ENCODE data around the gene TNFRSF19. TPM values are rescaled to one million over a fixed set of nuclear protein-coding genes. Genes with fewer than 3 reads are reported as not detected.

TNFRSF19 gene
- total RNA-seq, 1 experiment from 2014 or later, result 0.06 TPM

GRCh38 chr13:23699271-23699670 lies 129.1 kb downstream of the TNFRSF19 start:
- H3K27me3 ChIP-seq (replicated peaks; ENCODE audit: insufficient read depth, low read depth, low read length, poor library complexity), result no peaks in the 10 kb centered on the region
- no peak overlapping the region for H3K27ac ChIP-seq (ENCODE audit: low read depth, low read length, poor library complexity, severe bottlenecking)
- no TSS peak for BruUV-seq (replicated peaks)
- no peaks in the 10 kb centered on the region for H3K36me3 ChIP-seq (ENCODE audit: insufficient read depth, low read length, poor library complexity, severe bottlenecking)
- intact Hi-C loops (cut with micrococcal nuclease; ENCODE audit: unreplicated experiment), result no loop called here
- CTCF ChIA-PET, result no interaction called here
- POLR2A ChIA-PET (ENCODE audit: low non-redundant PET), result no interaction called here
- no peaks in the 10 kb centered on the region for H3K4me1 ChIP-seq (ENCODE audit: insufficient read depth, low read length, poor library complexity, severe bottlenecking)
- no peak overlapping the region for H3K4me3 ChIP-seq (ENCODE audit: low read depth, low read length, poor library complexity, severe bottlenecking)
- no peak for TF ChIP-seq EZH2 (IDR thresholded peaks at IDR 0.05; ENCODE audit: borderline replicate concordance, low read depth, low read length, poor library complexity, severe bottlenecking)
- TF ChIP-seq, protein P1, sequence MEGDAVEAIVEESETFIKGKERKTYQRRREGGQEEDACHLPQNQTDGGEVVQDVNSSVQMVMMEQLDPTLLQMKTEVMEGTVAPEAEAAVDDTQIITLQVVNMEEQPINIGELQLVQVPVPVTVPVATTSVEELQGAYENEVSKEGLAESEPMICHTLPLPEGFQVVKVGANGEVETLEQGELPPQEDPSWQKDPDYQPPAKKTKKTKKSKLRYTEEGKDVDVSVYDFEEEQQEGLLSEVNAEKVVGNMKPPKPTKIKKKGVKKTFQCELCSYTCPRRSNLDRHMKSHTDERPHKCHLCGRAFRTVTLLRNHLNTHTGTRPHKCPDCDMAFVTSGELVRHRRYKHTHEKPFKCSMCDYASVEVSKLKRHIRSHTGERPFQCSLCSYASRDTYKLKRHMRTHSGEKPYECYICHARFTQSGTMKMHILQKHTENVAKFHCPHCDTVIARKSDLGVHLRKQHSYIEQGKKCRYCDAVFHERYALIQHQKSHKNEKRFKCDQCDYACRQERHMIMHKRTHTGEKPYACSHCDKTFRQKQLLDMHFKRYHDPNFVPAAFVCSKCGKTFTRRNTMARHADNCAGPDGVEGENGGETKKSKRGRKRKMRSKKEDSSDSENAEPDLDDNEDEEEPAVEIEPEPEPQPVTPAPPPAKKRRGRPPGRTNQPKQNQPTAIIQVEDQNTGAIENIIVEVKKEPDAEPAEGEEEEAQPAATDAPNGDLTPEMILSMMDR (conservative IDR thresholded peaks at IDR 0.05; ENCODE audit: low read depth, low read length), result no peak
- H3K9me3 ChIP-seq (ENCODE audit: low read depth, low read length, poor library complexity, severe bottlenecking), result no peaks in the 10 kb centered on the region
- DNase-seq (ENCODE audit: low spot score), result no peak

DNA sequence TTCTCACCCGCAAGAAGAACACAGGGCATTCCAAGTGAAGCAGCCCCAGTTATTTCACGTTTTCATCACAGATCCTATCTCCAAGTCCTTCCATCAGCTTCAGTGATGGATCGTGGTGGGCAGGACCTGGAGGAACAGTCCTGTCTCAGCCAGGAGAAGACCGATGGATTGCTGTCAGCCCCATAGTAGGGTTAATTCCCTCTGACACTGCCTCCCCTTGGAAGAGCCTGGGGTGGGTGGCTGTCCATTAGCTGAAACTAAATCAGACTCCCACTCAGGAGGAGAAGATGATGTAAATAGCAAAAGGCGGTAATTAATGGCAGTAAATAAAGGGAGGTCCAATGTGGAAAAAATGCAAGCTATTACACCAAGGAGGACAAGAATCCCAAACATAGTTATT lies 131.0 kb downstream of the TNFRSF19 start:
- intact Hi-C loops (cut with micrococcal nuclease; ENCODE audit: unreplicated experiment), result loop anchor here (10.0 kb wide), 1 partner anchor 236 kb away; no protein-coding TSS in a partner anchor
- Histone ChIP-seq H3K27me3 (replicated peaks; ENCODE audit: insufficient read depth, low read depth, low read length, poor library complexity) (no peaks in the 10 kb centered on the region), H3K9me3 (ENCODE audit: low read depth, low read length, poor library complexity, severe bottlenecking) (no peaks in the 10 kb centered on the region), H3K36me3 (ENCODE audit: insufficient read depth, low read length, poor library complexity, severe bottlenecking) (no peaks in the 10 kb centered on the region), H3K27ac (ENCODE audit: low read depth, low read length, poor library complexity, severe bottlenecking) (no peak overlapping the region), H3K4me3 (ENCODE audit: low read depth, low read length, poor library complexity, severe bottlenecking) (no peak overlapping the region), H3K4me1 (ENCODE audit: insufficient read depth, low read length, poor library complexity, severe bottlenecking) (no peaks in the 10 kb centered on the region)
- TF ChIP-seq EZH2 (IDR thresholded peaks at IDR 0.05; ENCODE audit: borderline replicate concordance, low read depth, low read length, poor library complexity, severe bottlenecking), result no peak
- TF ChIP-seq, protein P1 (conservative IDR thresholded peaks at IDR 0.05; ENCODE audit: low read depth, low read length), result no peak
- no TSS peak for BruUV-seq (replicated peaks)
- ChIA-PET POLR2A (ENCODE audit: low non-redundant PET) (no interaction called here), CTCF (no interaction called here)
- no peak for DNase-seq (ENCODE audit: low spot score)

DNA sequence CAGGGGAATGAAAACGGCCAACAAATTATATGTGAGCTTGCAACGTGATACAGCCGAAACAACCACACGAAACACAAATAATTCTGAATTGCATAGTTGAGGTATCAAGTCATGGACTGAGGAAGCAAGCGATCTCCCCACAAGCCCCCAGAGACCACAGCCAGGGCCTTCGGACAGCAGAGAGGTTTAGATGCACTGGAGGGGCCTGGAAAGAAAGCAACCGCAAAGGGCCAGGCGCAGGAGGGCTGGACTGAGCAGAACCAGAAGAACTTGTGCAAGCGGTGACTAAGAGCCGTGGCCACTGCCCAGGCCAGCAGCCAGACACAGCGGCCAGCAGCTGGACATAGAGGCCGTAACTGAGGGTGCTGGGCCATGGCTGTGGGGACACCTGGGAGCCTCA lies 131.4 kb downstream of the TNFRSF19 start:
- no peak overlapping the region for H3K27ac ChIP-seq (ENCODE audit: low read depth, low read length, poor library complexity, severe bottlenecking)
- intact Hi-C loops (cut with micrococcal nuclease; ENCODE audit: unreplicated experiment), result loop anchor here (10.0 kb wide), 1 partner anchor 237 kb away; no protein-coding TSS in a partner anchor
- no peaks in the 10 kb centered on the region for H3K4me1 ChIP-seq (ENCODE audit: insufficient read depth, low read length, poor library complexity, severe bottlenecking)
- DNase-seq (ENCODE audit: low spot score), result no peak
- no peaks in the 10 kb centered on the region for H3K9me3 ChIP-seq (ENCODE audit: low read depth, low read length, poor library complexity, severe bottlenecking)
- POLR2A ChIA-PET (ENCODE audit: low non-redundant PET), result no interaction called here
- H3K4me3 ChIP-seq (ENCODE audit: low read depth, low read length, poor library complexity, severe bottlenecking), result no peak overlapping the region
- no peaks in the 10 kb centered on the region for H3K36me3 ChIP-seq (ENCODE audit: insufficient read depth, low read length, poor library complexity, severe bottlenecking)
- CTCF ChIA-PET, result no interaction called here
- no peak for TF ChIP-seq EZH2 (IDR thresholded peaks at IDR 0.05; ENCODE audit: borderline replicate concordance, low read depth, low read length, poor library complexity, severe bottlenecking)
- TF ChIP-seq, protein P1 (conservative IDR thresholded peaks at IDR 0.05; ENCODE audit: low read depth, low read length), result no peak
- no TSS peak for BruUV-seq (replicated peaks)
- H3K27me3 ChIP-seq (replicated peaks; ENCODE audit: insufficient read depth, low read depth, low read length, poor library complexity), result no peaks in the 10 kb centered on the region
